Trophoblast cell (in vitro differentiated cells and primary cell): ENCODE data around the gene UCN.
A peak's percentile ranks its signal among the peaks of the same experiment; 100 is the strongest.

Experiments
- DNase-seq, 2 donors: peaks; one replicate each; pipeline ENCODE4 v3.0.0-alpha.2; 2016
- H2AFZ ChIP-seq: 2 replicates; pipeline ENCODE4 v1.6.1; 2013; ENCODE audit warnings: low read length, moderate library complexity, mild to moderate bottlenecking; ENCODE audit not compliant: insufficient read depth, poor library complexity
- H2AK5ac ChIP-seq: 2 replicates; pipeline ENCODE4 v1.6.1; 2013; ENCODE audit warnings: mild to moderate bottlenecking, low read length
- H2BK120ac ChIP-seq: 2 replicates; pipeline ENCODE4 v1.6.1; 2013; ENCODE audit warnings: low read length, mild to moderate bottlenecking, moderate library complexity; ENCODE audit not compliant: insufficient read depth, poor library complexity
- H2BK12ac ChIP-seq: 2 replicates; pipeline ENCODE4 v1.6.1; 2013; ENCODE audit warnings: mild to moderate bottlenecking, low read length, moderate library complexity
- H2BK5ac ChIP-seq: 2 replicates; pipeline ENCODE4 v1.6.1; 2013; ENCODE audit warnings: low read length, low read depth, moderate library complexity, mild to moderate bottlenecking; ENCODE audit not compliant: poor library complexity
- H3K14ac ChIP-seq: 2 replicates; pipeline ENCODE4 v1.6.1; 2013; ENCODE audit warnings: mild to moderate bottlenecking, low read length
- H3K18ac ChIP-seq: 2 replicates; pipeline ENCODE4 v1.6.1; 2013; ENCODE audit warnings: mild to moderate bottlenecking, low read length
- H3K23ac ChIP-seq: 2 replicates; pipeline ENCODE4 v1.6.1; 2013; ENCODE audit warnings: low read length
- H3K27ac ChIP-seq: 2 replicates; pipeline ENCODE4 v1.5.1; 2013; ENCODE audit warnings: low read depth, mild to moderate bottlenecking, inconsistent platforms, low read length, moderate library complexity
- H3K27me3 ChIP-seq: 2 replicates; pipeline ENCODE4 v1.6.1; 2013; ENCODE audit warnings: inconsistent platforms, mild to moderate bottlenecking, low read length, moderate library complexity; ENCODE audit not compliant: insufficient read depth
- H3K36me3 ChIP-seq, 2 experiments: 1 replicate in 1 of 2; 2 replicates in 1 of 2; pipeline ENCODE4 v1.6.1; 2013; ENCODE audit warnings: low read length in 2 of 2, mild to moderate bottlenecking in 2 of 2, moderate library complexity in 1 of 2; ENCODE audit not compliant: insufficient read depth in 2 of 2, control insufficient read depth in 1 of 2
- H3K4ac ChIP-seq: 2 replicates; pipeline ENCODE4 v1.6.1; 2013; ENCODE audit warnings: low read depth, mild to moderate bottlenecking, low read length, moderate library complexity
- H3K4me1 ChIP-seq, 2 experiments: 1 replicate in 1 of 2; 2 replicates in 1 of 2; pipeline ENCODE4 v1.6.1; 2013; ENCODE audit warnings: low read length in 2 of 2, mild to moderate bottlenecking in 2 of 2, moderate library complexity in 1 of 2; ENCODE audit not compliant: insufficient read depth in 2 of 2, control insufficient read depth in 1 of 2
- H3K4me2 ChIP-seq: 2 replicates; pipeline ENCODE4 v1.6.1; 2013; ENCODE audit warnings: inconsistent platforms, mild to moderate bottlenecking, low read length, moderate library complexity
- H3K4me3 ChIP-seq: 2 replicates; pipeline ENCODE4 v1.5.1; 2013; ENCODE audit warnings: mild to moderate bottlenecking, low read depth, low read length, inconsistent platforms
- H3K79me1 ChIP-seq: one replicate; pipeline ENCODE4 v1.6.1; 2013; ENCODE audit warnings: low read length
- H3K79me2 ChIP-seq: 2 replicates; pipeline ENCODE4 v1.6.1; 2013; ENCODE audit warnings: low read length, mild to moderate bottlenecking; ENCODE audit not compliant: control insufficient read depth, insufficient read depth, poor library complexity
- H3K9ac ChIP-seq: 2 replicates; pipeline ENCODE4 v1.6.1; 2013; ENCODE audit warnings: mild to moderate bottlenecking, low read length
- H3K9me3 ChIP-seq: 2 replicates; pipeline ENCODE4 v1.6.1; 2013; ENCODE audit warnings: low read depth, mild to moderate bottlenecking, control low read depth, inconsistent platforms, low read length; ENCODE audit not compliant: insufficient read depth
- H4K12ac ChIP-seq: 2 replicates; pipeline ENCODE4 v1.6.1; 2013; ENCODE audit warnings: low read depth, mild to moderate bottlenecking, low read length, moderate library complexity
- H4K8ac ChIP-seq: 2 replicates; pipeline ENCODE4 v1.6.1; 2013; ENCODE audit warnings: low read depth, mild to moderate bottlenecking, low read length, moderate library complexity
- H4K91ac ChIP-seq: one replicate; pipeline ENCODE4 v1.6.1; 2013; ENCODE audit warnings: low read depth, mild to moderate bottlenecking, low read length, moderate library complexity
- WGBS: extraction: QIAGEN DNeasy Blood & Tissue Kit; methylation state at CpG from one replicate; pipeline ENCODE4 v1.1.7; 2013; ENCODE audit warnings: missing lambda C conversion rate; ENCODE audit not compliant: insufficient read length, insufficient coverage; ENCODE audit errors: extremely low coverage; 5-methylcytosine and 5-hydroxymethylcytosine counted together

Gene UCN

DNA sequence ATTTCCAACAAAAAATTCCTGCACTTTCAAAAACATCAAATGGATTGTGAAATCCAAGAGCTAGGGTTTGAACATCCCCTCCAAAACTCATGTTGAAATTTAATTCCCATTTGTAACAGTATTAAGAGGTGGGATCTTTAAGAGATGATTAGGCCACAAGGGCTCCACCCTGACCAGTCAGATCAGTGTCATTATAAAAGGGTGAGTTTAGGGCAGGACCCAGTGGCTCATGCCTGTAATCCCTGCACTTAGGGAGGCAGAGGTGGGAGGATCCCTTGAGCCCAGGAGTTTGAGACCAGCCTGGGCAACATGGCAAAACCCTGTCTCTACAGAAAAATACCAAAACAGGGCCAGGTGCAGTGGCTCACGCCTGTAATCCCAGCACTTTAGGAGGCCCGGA, 39.4 kb upstream of the UCN start:
- Histone ChIP-seq H3K79me2 (peaks cover 3% of the 10 kb centered on the region), H3K14ac (no peak overlapping the region), H2BK5ac (no peak overlapping the region), H3K9me3 (no peaks in the 10 kb centered on the region), H4K12ac (no peak overlapping the region), H3K4ac (peak overlapping the region; percentile 70), H3K79me1 (no peaks in the 10 kb centered on the region), H3K27me3 (no peaks in the 10 kb centered on the region), H3K4me2 (no peak overlapping the region), H3K4me1 (no peaks in the 10 kb centered on the region), H3K4me3 (no peak overlapping the region), H2BK12ac (no peak overlapping the region), H3K18ac (no peak overlapping the region), H3K23ac (no peak overlapping the region), H4K8ac (no peak overlapping the region), H2BK120ac (no peak overlapping the region), H3K27ac (no peak overlapping the region), H2AK5ac (no peak overlapping the region), H4K91ac (no peak overlapping the region), H3K36me3 (peaks cover 7 to 11% of the 10 kb centered on the region in 2 experiments), H2AFZ (no peak overlapping the region), H3K9ac (no peak overlapping the region)
- no peak for DNase-seq
- WGBS, result no CpG with 5 or more reads among the region's 2 CpGs

DNA sequence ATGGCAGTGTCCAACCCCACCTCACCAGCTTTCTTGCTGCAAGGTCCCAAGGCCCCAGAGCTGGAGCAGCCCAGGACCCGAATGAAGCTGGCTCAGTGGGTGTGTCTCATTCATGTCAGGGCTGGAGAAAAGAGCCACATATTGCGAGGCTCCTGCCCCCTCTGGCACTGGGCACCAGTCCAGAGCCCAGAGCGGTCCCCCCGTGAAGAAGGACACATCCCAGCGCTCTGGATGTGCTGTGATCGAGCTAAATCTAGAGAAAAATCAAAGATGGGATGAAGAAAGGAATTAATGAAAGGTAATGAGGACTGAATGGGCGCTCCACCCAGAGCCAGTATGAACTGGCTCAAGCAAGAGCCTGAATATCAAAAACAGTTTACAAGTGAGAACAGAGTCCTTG, 27.9 kb upstream of the UCN start:
- H3K4me2 ChIP-seq, result no peak overlapping the region
- H4K8ac ChIP-seq, result no peak overlapping the region
- no peak overlapping the region for H4K91ac ChIP-seq
- no peak overlapping the region for H3K27ac ChIP-seq
- H2BK12ac ChIP-seq, result no peak overlapping the region
- no peak overlapping the region for H3K23ac ChIP-seq
- no peak overlapping the region for H3K9ac ChIP-seq
- H3K14ac ChIP-seq, result no peak overlapping the region
- no peak overlapping the region for H2AFZ ChIP-seq
- no peaks in the 10 kb centered on the region for H3K4me1 ChIP-seq
- H3K79me1 ChIP-seq, result no peaks in the 10 kb centered on the region
- WGBS, result no CpG with 5 or more reads among the region's 7 CpGs
- no peak overlapping the region for H2AK5ac ChIP-seq
- peaks cover 56 to 77% of the 10 kb centered on the region in 2 experiments for H3K36me3 ChIP-seq
- no peak overlapping the region for H2BK120ac ChIP-seq
- H2BK5ac ChIP-seq, result no peak overlapping the region
- no peak overlapping the region for H3K18ac ChIP-seq
- H3K4ac ChIP-seq, result no peak overlapping the region
- no peak overlapping the region for H3K4me3 ChIP-seq
- H3K79me2 ChIP-seq, result no peaks in the 10 kb centered on the region
- no peaks in the 10 kb centered on the region for H3K27me3 ChIP-seq
- no peak for DNase-seq
- H4K12ac ChIP-seq, result no peak overlapping the region
- H3K9me3 ChIP-seq, result no peaks in the 10 kb centered on the region

DNA sequence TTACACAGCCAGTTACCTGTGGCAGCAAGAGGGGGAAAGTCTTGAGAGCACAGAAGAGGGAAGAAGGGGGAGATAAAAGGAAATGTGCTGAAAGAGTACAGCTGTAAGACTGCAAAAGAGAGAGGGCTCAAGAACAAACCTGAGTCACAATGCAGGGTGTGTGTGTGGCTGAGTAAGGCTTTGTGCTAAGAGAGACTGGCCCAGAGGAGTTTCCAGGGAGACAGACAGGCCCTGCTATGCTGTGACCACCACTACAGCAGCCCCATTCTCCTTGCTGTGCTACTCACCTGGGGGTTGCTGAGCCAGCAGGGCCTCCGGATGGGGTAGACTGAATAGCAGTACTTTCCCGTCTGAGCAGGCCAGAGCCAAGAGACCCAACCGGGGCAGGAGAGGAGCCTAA, 27.1 kb upstream of the UCN start:
- H3K9ac ChIP-seq, result no peak overlapping the region
- no peak overlapping the region for H2AK5ac ChIP-seq
- no CpG with 5 or more reads among the region's 3 CpGs for WGBS
- no peak overlapping the region for H3K27ac ChIP-seq
- no peak overlapping the region for H4K91ac ChIP-seq
- H3K36me3 ChIP-seq, result peaks cover 52 to 75% of the 10 kb centered on the region in 2 experiments
- H3K23ac ChIP-seq, result no peak overlapping the region
- no peaks in the 10 kb centered on the region for H3K9me3 ChIP-seq
- H3K14ac ChIP-seq, result no peak overlapping the region
- no peaks in the 10 kb centered on the region for H3K79me1 ChIP-seq
- no peak overlapping the region for H3K4me3 ChIP-seq
- no peak overlapping the region for H3K4me2 ChIP-seq
- H2BK5ac ChIP-seq, result no peak overlapping the region
- H2AFZ ChIP-seq, result no peak overlapping the region
- no peak overlapping the region for H3K4ac ChIP-seq
- H3K79me2 ChIP-seq, result no peaks in the 10 kb centered on the region
- H2BK12ac ChIP-seq, result no peak overlapping the region
- no peak overlapping the region for H3K18ac ChIP-seq
- no peak overlapping the region for H2BK120ac ChIP-seq
- no peaks in the 10 kb centered on the region for H3K27me3 ChIP-seq
- no peak for DNase-seq
- no peak overlapping the region for H4K12ac ChIP-seq
- H3K4me1 ChIP-seq, result no peaks in the 10 kb centered on the region
- H4K8ac ChIP-seq, result no peak overlapping the region

DNA sequence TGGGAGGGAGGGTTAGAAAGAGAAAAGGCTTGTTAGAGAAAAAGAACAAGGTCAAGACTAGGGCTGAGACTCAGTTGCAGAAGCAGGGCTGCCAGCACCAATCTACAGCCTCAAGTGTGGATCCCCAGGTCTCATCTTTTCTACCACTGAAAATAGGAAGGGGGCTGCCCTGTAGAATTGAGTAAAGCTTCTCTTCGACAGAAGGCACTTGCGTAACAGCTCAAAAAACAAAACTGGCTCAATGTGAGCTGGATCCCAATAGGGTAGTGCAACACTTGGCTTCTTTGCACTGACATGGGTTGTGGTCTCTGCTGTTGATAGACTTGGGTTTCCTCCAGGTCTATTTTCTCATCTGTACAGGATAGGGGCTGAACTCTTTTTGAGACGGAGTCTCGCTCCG, 16.5 kb upstream of the UCN start:
- no peak overlapping the region for H4K91ac ChIP-seq

More for the DNA sequence above, 16.5 kb upstream of the UCN start:
- no peak overlapping the region for H2AFZ ChIP-seq
- no peak overlapping the region for H2BK12ac ChIP-seq
- H3K36me3 ChIP-seq, result peaks cover 19 to 35% of the 10 kb centered on the region in 2 experiments
- no peak overlapping the region for H2BK5ac ChIP-seq
- H3K14ac ChIP-seq, result no peak overlapping the region
- H3K79me1 ChIP-seq, result peaks cover 18% of the 10 kb centered on the region
- peaks cover 14 to 17% of the 10 kb centered on the region in 2 experiments for H3K4me1 ChIP-seq
- H3K18ac ChIP-seq, result no peak overlapping the region
- no peak overlapping the region for H4K12ac ChIP-seq
- DNase-seq, result no peak
- H3K23ac ChIP-seq, result no peak overlapping the region
- peaks cover 12% of the 10 kb centered on the region for H3K79me2 ChIP-seq
- H3K27me3 ChIP-seq, result no peaks in the 10 kb centered on the region
- H2BK120ac ChIP-seq, result no peak overlapping the region
- H3K4me3 ChIP-seq, result no peak overlapping the region
- no peak overlapping the region for H3K4me2 ChIP-seq
- no peak overlapping the region for H3K27ac ChIP-seq
- H4K8ac ChIP-seq, result no peak overlapping the region
- H2AK5ac ChIP-seq, result no peak overlapping the region
- H3K4ac ChIP-seq, result no peak overlapping the region
- no CpG with 5 or more reads among the region's 5 CpGs for WGBS
- no peak overlapping the region for H3K9ac ChIP-seq
- peaks cover 2% of the 10 kb centered on the region for H3K9me3 ChIP-seq
